22Rv1 (cell line): Measurements from ENCODE around the gene APOC4.
"Not testable (repeated sequence)": the region's sequence is repeated elsewhere in the genome, so short reads cannot be mapped to it uniquely, and the experiment has no call there.

Source experiments
- CTCF ChIP-seq: fragments of 450-650 bp; IDR thresholded peaks from 2 replicates; pipeline ENCODE4 v1.5.1; 2017; ENCODE audit warnings: mild to moderate bottlenecking
- ZFX ChIP-seq: fragments of 450-650 bp; IDR thresholded peaks from 2 replicates; pipeline ENCODE4 v1.6.1; 2017; ENCODE audit warnings: antibody characterized with exemption, borderline replicate concordance

- not testable (repeated sequence) for TF ChIP-seq CTCF, ZFX
Measured at GRCh38 chr19:44914433-44915206, 27.4 kb upstream of the APOC4 start, which contains the start of gene APOC1.
